HG02970 (cell line): ENCODE data around the gene ATP7A.
"Not testable (repeated sequence)": the region's sequence is repeated elsewhere in the genome, so short reads cannot be mapped to it uniquely, and the experiment has no call there.

ENCODE experiments used
- ATAC-seq: cut with Tn5 transposase; IDR thresholded peaks from one replicate; pipeline ENCODE4 v1.9.1; 2021; ENCODE audit warnings: mild to moderate bottlenecking, moderate library complexity, moderate number of reproducible peaks; ENCODE audit not compliant: unreplicated experiment, low FRiP score

Gene ATP7A

GRCh38 chrX:78024349-78025059 lies 114.0 kb downstream of the ATP7A start:
- no peak for ATAC-seq

- ATAC-seq = no peak
Observed at GRCh38 chrX:78027798-78028197, 117.3 kb downstream of the ATP7A start.

GRCh38 chrX:78029663-78030062 lies 119.2 kb downstream of the ATP7A start:
- no peak for ATAC-seq

- ATAC-seq = no peak
Observed at GRCh38 chrX:78035061-78035460, 124.6 kb downstream of the ATP7A start.

- no peak for ATAC-seq
Observed at GRCh38 chrX:78037881-78038280, 127.4 kb downstream of the ATP7A start.

GRCh38 chrX:78042601-78043000 lies 132.1 kb downstream of the ATP7A start:
- no peak for ATAC-seq

GRCh38 chrX:78046362-78046761 lies 135.9 kb downstream of the ATP7A start:
- ATAC-seq = no peak

GRCh38 chrX:78048052-78048451 lies 137.6 kb downstream of the ATP7A start:
- ATAC-seq = no peak

GRCh38 chrX:78063687-78064086 lies 153.2 kb downstream of the ATP7A start:
- ATAC-seq = no peak

GRCh38 chrX:78064152-78064551 lies 153.7 kb downstream of the ATP7A start:
- no peak for ATAC-seq

GRCh38 chrX:78064698-78065601 lies 154.5 kb downstream of the ATP7A start:
- ATAC-seq = peak; percentile 83

GRCh38 chrX:78066110-78066509 lies 155.6 kb downstream of the ATP7A start:
- no peak for ATAC-seq

GRCh38 chrX:78071331-78071730 lies 160.8 kb downstream of the ATP7A start:
- no peak for ATAC-seq

- not testable (repeated sequence) for ATAC-seq
Observed at GRCh38 chrX:78073147-78074077, 162.9 kb downstream of the ATP7A start.

- no peak for ATAC-seq
Observed at GRCh38 chrX:78074088-78074487, 163.6 kb downstream of the ATP7A start.

- ATAC-seq = no peak
Observed at GRCh38 chrX:78075787-78076389, 165.4 kb downstream of the ATP7A start.

GRCh38 chrX:78081413-78081812 lies 170.9 kb downstream of the ATP7A start:
- ATAC-seq = not testable (repeated sequence)

GRCh38 chrX:78092296-78092695 lies 181.8 kb downstream of the ATP7A start:
- ATAC-seq = no peak

- no peak for ATAC-seq
Observed at GRCh38 chrX:78098108-78098507, 187.6 kb downstream of the ATP7A start.
